ENCODE measurements around the gene KRT15.

The KRT15 gene

GRCh38 chr17:41505809-41506767 is 12.6 kb downstream of the KRT15 start:
- TF ChIP-seq CTCF (IDR thresholded peaks at IDR 0.05; ENCODE audit: low read depth, low read length), result no peak
- Histone ChIP-seq H3K36me3 (no peaks in the 10 kb centered on the region), H3K4me1 (no peaks in the 10 kb centered on the region; the same call in 1 of the 2 replicates), H3K4me3 (ENCODE audit: low read depth, low read length) (no peak overlapping the region), H3K27me3 (no peaks in the 10 kb centered on the region), H3K9me3 (no peaks in the 10 kb centered on the region)
- no peak for DNase-seq

GRCh38 chr17:41505007-41505808 is 13.5 kb downstream of the KRT15 start, which contains the start of gene KRT13:
Gene KRT13, minus strand, starts transcription at chr17:41505612. Its CDS starts 62 bp downstream, at chr17:41505550.
- H3K4me3 ChIP-seq (ENCODE audit: low read depth, low read length), result no peak within 1 kb of the TSS
- H3K27me3 ChIP-seq, result no peaks in the 10 kb centered on the region
- DNase-seq, result no peak
- H3K9me3 ChIP-seq, result no peaks in the 10 kb centered on the region
- H3K4me1 ChIP-seq, result peaks cover 5% of the 10 kb centered on the region; the same call in 1 of the 2 replicates
- no peak for TF ChIP-seq CTCF (IDR thresholded peaks at IDR 0.05; ENCODE audit: low read depth, low read length)
- H3K36me3 ChIP-seq, result no peaks in the 10 kb centered on the region

GRCh38 chr17:41504246-41504977 is 14.3 kb downstream of the KRT15 start:
- Histone ChIP-seq H3K4me3 (ENCODE audit: low read depth, low read length) (no peak overlapping the region), H3K36me3 (no peaks in the 10 kb centered on the region), H3K4me1 (peaks cover 5% of the 10 kb centered on the region; the same call in 1 of the 2 replicates), H3K27me3 (no peaks in the 10 kb centered on the region), H3K9me3 (no peaks in the 10 kb centered on the region)
- TF ChIP-seq CTCF (IDR thresholded peaks at IDR 0.05; ENCODE audit: low read depth, low read length), result no peak
- DNase-seq, result no peak

GRCh38 chr17:41503202-41503601 is 15.5 kb downstream of the KRT15 start:
- no peak for DNase-seq
- peaks cover 5% of the 10 kb centered on the region; the same call in 1 of the 2 replicates for H3K4me1 ChIP-seq
- H3K9me3 ChIP-seq, result no peaks in the 10 kb centered on the region
- no peaks in the 10 kb centered on the region for H3K27me3 ChIP-seq
- H3K4me3 ChIP-seq (ENCODE audit: low read depth, low read length), result no peak overlapping the region
- no peak for TF ChIP-seq CTCF (IDR thresholded peaks at IDR 0.05; ENCODE audit: low read depth, low read length)
- no peaks in the 10 kb centered on the region for H3K36me3 ChIP-seq

GRCh38 chr17:41500131-41500911 is 18.4 kb downstream of the KRT15 start:
- TF ChIP-seq CTCF (IDR thresholded peaks at IDR 0.05; ENCODE audit: low read depth, low read length), result no peak
- no peak overlapping the region for H3K4me3 ChIP-seq (ENCODE audit: low read depth, low read length)
- H3K9me3 ChIP-seq, result no peaks in the 10 kb centered on the region
- peaks cover 5% of the 10 kb centered on the region; the same call in 1 of the 2 replicates for H3K4me1 ChIP-seq
- no peak for DNase-seq
- H3K36me3 ChIP-seq, result no peaks in the 10 kb centered on the region
- H3K27me3 ChIP-seq, result no peaks in the 10 kb centered on the region

All from BE2C (cell line).